HG02610 (cell line): ENCODE results near the gene ARPC2.

ENCODE experiments used
- ATAC-seq: cut with Tn5 transposase; IDR thresholded peaks from one replicate; pipeline ENCODE4 v1.9.1; 2021; ENCODE audit warnings: mild to moderate bottlenecking, moderate library complexity; ENCODE audit not compliant: unreplicated experiment

ARPC2 gene

GRCh38 chr2:218216336-218216673, 684 bp upstream of the ARPC2 start:
- no peak for ATAC-seq

DNA sequence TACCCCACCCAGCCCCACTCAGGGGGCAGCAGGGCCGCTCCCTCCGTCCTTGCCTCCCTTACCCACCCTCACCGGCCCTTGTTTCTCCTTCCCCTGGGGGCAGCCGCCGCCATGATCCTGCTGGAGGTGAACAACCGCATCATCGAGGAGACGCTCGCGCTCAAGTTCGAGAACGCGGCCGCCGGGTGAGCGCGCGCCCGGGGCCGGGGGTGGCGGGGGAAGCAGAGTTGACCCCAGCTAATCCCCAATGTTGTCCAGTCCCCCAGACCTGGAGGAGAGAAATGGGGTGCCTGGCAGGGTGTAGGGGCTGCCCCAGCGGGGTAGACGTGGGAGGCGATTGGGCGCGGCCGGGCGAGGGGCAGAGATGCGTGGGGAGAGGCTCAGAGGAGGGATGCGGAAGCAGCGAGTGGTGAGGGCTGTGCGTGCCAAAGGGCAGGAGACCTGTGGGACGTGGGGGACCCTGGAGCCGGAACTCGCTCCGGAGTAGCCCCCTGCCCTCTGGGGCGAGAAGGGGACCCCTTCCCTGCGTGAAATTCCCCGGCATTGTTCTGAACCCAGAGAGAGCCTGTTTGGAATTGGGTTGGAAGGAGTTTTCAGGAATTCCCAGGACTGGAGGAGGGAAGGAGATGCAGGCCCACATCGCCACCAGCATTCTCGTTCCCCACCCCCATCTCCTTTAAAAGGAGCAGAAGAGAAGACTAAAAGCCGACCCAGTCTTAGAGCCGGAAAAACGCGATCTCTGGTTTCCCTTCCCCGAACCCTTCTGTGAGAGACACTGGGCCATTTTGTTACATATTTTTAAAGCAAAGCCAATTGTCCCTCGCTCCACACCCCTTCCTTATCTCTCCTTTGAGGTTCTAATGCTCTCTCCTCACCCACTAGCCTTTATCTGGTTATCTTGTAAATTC, 625 bp downstream of the ARPC2 start:
- peak; percentile 34 for ATAC-seq

DNA sequence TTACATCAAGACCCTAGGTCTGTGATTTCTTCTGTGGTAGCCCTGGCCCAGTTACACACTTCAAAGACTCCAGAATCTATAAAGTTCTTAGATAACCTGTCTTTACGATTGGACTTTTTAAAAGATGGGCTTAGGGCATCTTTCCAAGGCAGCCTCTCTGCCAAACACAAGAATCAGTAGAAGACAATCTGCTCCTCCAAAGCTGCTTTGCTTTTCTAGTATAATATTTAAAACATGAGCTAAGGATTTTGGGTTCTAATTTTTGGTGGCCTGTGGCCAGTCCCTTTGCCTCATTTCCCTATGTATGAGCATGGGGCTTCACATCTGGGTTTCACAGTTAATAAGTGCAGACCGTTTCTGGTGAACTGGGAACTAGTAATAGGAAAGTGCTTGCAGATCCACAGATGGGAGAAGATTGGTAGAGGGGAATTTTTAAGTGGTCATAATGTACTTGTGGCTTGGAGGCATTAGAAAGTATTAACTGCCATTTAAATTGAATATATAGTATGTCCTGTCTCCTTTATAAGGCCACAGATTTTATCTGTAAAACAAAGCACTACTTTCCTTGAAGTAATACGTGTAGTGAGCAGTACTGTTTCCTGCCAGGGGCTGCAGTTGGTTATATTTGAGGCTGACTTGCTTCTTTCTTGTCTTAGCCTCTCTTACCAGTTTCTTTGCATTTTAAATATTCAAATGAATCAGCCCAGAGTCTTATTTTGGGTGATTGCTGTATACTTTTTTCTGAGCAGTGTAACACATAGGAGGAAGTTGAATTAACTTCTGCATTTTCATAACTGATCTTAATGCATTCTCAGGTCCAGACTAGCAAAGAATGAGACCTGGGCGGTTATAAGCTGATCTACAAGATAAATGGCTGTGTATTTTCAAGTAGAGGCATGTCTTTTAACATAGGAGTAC, 1.5 kb downstream of the ARPC2 start:
- peak; percentile 55 for ATAC-seq

DNA sequence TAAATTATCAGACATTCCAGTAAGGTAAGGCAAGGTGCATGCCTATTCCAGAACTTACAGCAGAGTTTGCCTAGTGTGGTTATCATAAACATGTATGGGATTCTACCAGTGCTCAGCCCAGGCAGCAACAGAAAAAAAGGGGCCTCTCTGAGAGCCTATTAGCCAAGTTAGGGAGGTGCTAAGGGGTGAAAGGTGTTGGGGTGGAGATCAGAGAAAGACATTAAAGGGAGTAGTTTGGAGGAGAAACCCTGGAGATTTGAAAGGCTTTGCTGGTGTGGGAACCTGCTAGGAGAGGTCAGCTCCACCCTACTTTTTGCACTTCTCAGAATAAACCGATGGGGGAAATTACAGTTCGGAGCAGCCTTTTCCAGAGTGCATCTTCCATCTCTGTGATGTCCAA, 2.9 kb downstream of the ARPC2 start:
- ATAC-seq: no peak

DNA sequence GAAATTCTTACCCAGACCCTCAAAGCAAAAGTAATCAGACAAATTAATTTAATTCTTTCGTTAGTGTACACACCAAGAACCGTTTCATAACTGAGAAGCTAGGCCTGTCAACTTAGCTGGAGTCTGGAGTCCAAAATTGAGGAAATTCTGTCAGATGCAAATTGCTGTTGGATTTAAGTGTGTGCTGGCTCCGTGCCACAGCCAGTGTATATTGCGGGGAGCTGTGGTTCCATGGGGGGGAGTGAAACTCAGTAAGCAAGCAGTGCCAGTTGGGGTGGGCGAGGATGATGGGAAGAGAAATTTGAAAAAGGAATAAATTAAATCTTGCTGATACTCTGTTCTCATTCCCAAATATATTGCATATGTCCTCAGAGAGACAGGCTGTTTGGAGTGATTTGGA, 4.0 kb downstream of the ARPC2 start:
- no peak for ATAC-seq

DNA sequence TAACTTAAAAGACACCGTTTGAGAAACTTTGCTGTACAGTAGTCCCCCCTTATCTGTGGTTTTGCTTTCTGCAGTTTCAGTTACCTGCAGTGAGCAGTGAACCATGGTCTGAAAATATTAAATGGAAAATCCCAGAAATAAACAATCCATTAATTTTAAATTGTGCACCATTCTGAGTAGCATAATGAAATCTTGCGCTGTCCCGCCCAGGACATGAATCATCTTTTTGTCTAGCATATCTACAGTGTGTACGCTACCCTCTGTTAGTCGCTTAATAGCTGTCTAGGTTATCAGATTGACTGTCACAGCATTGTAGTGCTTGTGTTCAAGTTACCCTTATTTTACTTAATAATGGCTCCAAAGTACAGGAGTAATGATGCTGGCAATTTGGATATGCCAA, 6.1 kb downstream of the ARPC2 start:
- no peak for ATAC-seq

DNA sequence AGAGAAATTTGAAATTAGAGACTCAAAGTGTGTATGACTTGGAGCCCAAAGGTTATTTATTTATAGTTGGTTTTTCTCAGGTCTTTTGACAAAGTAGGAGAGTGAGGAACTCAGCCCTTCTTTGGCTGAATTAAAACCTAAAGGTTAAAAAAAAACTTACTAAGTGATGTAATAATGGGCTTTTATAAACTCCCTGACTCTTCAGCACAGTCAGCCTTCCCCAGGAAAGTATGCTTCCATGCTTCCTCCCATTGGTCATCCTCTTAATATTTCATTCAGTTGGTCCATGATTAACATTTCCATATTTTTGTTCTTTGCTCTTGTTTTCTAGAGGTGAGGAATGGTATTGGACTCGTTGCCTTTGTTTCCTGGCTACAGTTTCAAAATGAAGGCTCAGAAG, 7.2 kb downstream of the ARPC2 start:
- ATAC-seq: no peak

- ATAC-seq: no peak
Observed at GRCh38 chr2:218226903-218227302, 9.9 kb downstream of the ARPC2 start.

- no peak for ATAC-seq
Observed at GRCh38 chr2:218228366-218229090, 11.5 kb downstream of the ARPC2 start.

DNA sequence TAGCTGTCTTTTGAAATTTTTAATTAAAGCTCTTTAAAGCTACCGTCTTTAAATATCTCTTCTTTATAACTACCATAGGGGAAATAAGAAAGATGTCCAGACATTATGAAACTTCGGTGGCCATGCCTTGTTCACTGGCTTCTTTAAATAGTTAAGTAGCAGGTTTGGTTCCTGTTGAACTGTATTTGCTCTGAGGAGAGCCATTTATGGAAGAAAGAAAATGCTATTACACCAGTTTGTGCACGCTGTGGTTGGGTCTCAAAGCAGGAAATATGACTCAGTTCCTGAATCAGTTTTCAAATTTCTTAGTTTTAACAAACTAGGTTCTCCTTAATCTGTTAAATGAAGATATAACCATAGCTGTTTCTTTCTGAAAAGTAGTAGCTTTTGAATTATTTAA, 12.2 kb downstream of the ARPC2 start:
- peak; percentile 92 for ATAC-seq

GRCh38 chr2:218229851-218230250, 12.9 kb downstream of the ARPC2 start:
- no peak for ATAC-seq

DNA sequence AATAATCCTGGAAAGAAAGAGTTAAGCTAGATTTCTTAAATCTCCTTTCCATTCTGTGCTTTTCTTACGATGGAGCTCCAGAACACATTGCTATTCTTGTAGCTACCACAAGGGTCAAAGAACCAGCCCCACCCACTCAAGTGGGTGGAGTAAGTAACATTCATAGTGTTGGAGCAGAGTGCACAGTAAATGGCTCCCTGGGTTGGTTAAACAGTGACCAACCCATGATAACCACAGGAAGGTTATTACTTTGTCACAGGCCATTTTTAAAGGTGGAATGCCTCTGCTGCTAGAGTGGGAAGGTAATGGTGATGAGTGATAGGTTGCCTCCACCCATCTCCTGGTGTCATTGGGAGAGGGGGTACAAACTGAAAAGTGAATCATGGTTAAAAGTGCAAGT, 13.9 kb downstream of the ARPC2 start:
- peak; percentile 45 for ATAC-seq

GRCh38 chr2:218233543-218233942, 16.6 kb downstream of the ARPC2 start:
- ATAC-seq: no peak

- ATAC-seq: no peak
Observed at GRCh38 chr2:218234521-218234920, 17.5 kb downstream of the ARPC2 start.

DNA sequence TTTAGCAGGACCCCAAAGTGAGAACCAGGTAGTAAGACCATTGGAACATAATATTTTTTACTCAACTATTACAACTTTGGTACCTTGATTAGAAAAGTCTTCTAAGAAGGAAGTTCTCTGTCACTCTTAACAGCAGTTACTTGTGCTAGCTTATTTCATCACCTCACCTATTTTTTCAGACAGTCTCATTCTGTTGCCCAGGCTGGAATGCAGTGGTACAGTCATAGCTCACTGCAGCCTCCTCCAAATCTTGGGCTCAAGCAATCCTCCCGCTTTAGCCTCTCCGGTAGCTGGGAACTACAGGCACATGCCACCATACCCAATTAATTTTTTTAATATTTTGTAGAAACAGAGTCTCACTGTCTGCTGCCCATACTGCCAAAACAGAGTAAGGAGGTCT, 18.0 kb downstream of the ARPC2 start:
- ATAC-seq: no peak

DNA sequence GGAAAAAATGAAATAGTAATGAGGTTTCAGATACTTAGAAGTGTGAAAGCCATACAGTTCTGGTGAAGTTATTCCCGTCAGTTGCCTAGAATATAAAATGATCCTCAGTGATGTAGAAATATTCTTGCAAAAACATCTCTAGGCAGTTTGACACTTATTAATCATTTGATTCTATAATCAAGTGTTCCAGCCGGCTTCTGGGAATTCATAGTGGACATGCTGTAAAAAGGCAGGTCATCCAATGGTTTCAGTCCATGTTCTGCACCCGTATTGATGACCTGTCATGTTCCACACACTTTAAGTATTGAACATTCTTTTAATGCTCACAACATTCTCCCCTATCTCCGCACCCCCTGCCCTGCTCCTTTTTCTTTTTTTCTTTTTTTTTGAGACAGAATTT, 19.8 kb downstream of the ARPC2 start:
- no peak for ATAC-seq

GRCh38 chr2:218238887-218239286, 21.9 kb downstream of the ARPC2 start:
- no peak for ATAC-seq

- no peak for ATAC-seq
Observed at GRCh38 chr2:218244204-218244603, 27.2 kb downstream of the ARPC2 start.

DNA sequence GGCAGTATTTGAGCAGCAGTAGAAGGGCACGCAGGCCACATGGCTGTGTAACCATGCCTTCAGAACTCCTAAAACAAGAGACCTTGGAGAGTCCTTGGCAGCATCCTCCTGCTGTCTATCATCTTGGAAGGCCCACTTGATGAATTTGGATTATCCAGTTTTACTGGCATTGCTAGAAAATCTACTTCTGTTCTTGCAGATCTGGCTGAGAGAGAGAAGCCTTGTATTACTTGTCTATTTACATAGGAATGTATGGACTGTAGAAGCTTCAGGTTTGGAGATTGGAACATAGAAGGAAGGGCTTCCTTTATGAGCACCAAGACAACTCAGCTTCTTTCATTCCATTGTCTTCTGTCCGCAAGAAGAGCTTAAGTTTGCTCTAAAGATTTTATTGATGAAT, 27.7 kb downstream of the ARPC2 start:
- no peak for ATAC-seq

GRCh38 chr2:218245214-218245613, 28.2 kb downstream of the ARPC2 start:
- ATAC-seq: no peak

GRCh38 chr2:218249691-218250090, 32.7 kb downstream of the ARPC2 start:
- no peak for ATAC-seq
